Transverse colon (tissue), 4 donors: Measurements from ENCODE around the gene SIPA1L3.

ENCODE experiments used
- POLR2AphosphoS5 ChIP-seq, 3 donors: sonication (generic); formaldehyde crosslinking; IDR thresholded peaks; one replicate each; pipeline ENCODE4 v1.6.1; 2016; ENCODE audit warnings: antibody characterized with exemption in 3 of 3
- TF ChIP-seq, protein P1 (sequence below), 5 experiments: fragments of 200-600 bp in 3 of 5; fragments of 450-650 bp in 2 of 5; sonication (generic) in 3 of 5; IDR thresholded peaks; 1 replicate in 2 of 5; 2 replicates in 3 of 5; pipeline ENCODE4 v1.5.1; 2016 to 2017; ENCODE audit warnings: antibody characterized with exemption in 5 of 5, inconsistent platforms in 3 of 5, mild to moderate bottlenecking in 2 of 5, moderate library complexity in 1 of 5

DNA sequence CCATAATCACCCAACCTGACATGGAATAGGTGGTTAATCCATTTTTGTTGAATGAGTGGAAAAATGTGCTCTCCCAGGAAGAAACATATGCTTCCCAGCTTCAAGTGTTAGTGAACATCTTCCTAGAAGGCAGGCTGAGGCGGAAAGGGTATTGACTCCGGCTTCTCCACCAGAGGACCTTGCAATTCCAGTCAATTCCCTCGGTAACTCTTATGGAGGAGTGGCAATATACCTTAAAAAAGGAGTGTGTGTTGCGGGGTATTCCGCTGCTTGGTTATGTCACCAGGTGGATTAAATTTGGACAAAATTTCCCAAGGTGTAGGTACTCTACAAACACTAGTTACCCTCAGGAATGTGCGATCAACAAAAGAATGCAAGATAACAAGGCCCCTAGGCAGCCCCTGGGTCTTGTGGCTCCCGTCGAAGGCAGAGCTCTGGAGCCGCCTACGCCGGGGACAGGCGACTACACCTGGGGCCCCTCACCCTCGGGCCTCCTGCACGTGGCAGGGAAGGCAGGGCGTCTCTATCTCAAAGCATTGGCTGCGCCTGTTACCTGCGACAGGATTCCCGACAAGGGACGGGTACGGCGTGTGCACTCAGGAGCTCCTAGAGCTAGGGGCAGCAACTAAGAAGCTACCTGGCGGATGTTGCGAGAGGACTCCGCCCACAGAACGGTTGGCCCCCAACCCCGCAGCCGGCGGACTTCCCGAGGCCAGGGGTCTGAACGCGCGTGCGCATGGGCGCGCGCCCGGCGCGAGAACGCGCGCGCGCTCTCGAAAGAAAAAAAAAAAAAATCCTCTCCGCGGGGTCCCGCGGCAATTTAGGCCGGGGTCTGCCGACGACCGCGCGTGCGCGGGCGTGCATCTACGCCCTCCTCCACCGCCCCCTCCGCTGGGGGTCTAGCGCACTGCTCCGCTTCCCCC lies 801 bp upstream of the SIPA1L3 start, which contains the start of gene WDR87:
- TF ChIP-seq, protein P1, sequence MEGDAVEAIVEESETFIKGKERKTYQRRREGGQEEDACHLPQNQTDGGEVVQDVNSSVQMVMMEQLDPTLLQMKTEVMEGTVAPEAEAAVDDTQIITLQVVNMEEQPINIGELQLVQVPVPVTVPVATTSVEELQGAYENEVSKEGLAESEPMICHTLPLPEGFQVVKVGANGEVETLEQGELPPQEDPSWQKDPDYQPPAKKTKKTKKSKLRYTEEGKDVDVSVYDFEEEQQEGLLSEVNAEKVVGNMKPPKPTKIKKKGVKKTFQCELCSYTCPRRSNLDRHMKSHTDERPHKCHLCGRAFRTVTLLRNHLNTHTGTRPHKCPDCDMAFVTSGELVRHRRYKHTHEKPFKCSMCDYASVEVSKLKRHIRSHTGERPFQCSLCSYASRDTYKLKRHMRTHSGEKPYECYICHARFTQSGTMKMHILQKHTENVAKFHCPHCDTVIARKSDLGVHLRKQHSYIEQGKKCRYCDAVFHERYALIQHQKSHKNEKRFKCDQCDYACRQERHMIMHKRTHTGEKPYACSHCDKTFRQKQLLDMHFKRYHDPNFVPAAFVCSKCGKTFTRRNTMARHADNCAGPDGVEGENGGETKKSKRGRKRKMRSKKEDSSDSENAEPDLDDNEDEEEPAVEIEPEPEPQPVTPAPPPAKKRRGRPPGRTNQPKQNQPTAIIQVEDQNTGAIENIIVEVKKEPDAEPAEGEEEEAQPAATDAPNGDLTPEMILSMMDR (IDR thresholded peaks at IDR 0.05): no peak
- no peak for TF ChIP-seq POLR2AphosphoS5 (IDR thresholded peaks at IDR 0.05)
